GM12872 (cell line): Measurements from ENCODE around the gene TIMM13.

Experiments used
- TF ChIP-seq, protein P1 (sequence below): IDR thresholded peaks from 3 replicates; pipeline ENCODE4 v1.5.1; 2011; ENCODE audit warnings: low read depth, mild to moderate bottlenecking, low read length, moderate library complexity; ENCODE audit not compliant: insufficient read depth

Gene TIMM13

DNA sequence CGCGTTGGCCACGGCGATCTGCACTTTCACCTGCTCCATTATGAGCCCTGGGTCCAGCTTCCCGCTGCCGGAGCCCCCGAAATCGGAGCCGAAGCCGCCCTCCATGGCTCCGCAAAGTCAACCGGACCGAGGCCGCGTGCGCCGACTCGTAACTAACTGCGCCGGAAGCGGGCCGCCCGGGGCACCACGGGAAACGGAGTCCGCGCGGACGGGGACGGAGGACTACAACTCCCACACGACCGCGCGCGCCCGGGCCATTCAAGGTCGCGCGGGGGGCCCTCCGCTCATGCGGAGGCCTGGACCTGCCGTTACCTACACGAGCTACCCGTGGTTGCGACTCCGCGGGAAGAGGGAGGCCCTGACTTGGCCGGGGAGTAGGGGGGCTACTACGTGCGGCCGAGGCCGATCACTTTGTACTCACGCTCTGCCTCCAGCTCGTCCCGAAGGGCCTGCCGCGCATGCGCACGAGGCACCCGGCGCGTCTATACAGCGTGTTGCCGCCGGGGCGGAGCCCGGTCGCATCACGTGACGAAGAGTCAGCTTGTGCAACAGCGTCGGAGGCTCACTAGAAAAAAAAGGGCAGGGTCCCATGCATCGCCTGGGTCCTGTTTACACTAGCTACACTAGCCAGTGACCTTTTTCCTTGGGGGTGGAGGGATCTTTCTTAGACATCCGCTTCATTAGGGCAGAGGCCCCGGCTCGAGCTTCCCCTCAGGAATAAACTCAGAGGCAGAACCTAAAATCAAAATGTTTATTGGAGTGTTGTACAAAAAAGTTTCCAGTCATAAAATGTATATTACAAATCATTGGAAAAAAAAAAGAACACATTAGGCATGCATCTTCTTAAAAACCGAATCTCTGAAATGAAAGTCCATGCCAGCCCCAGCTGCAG is at the start of gene TIMM13:
Gene TIMM13 (minus strand): TSS at position 158 of the 892 bp plus-strand sequence. CDS start 53 bp downstream, at position 105.
- TF ChIP-seq, protein P1, sequence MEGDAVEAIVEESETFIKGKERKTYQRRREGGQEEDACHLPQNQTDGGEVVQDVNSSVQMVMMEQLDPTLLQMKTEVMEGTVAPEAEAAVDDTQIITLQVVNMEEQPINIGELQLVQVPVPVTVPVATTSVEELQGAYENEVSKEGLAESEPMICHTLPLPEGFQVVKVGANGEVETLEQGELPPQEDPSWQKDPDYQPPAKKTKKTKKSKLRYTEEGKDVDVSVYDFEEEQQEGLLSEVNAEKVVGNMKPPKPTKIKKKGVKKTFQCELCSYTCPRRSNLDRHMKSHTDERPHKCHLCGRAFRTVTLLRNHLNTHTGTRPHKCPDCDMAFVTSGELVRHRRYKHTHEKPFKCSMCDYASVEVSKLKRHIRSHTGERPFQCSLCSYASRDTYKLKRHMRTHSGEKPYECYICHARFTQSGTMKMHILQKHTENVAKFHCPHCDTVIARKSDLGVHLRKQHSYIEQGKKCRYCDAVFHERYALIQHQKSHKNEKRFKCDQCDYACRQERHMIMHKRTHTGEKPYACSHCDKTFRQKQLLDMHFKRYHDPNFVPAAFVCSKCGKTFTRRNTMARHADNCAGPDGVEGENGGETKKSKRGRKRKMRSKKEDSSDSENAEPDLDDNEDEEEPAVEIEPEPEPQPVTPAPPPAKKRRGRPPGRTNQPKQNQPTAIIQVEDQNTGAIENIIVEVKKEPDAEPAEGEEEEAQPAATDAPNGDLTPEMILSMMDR: no peak

DNA sequence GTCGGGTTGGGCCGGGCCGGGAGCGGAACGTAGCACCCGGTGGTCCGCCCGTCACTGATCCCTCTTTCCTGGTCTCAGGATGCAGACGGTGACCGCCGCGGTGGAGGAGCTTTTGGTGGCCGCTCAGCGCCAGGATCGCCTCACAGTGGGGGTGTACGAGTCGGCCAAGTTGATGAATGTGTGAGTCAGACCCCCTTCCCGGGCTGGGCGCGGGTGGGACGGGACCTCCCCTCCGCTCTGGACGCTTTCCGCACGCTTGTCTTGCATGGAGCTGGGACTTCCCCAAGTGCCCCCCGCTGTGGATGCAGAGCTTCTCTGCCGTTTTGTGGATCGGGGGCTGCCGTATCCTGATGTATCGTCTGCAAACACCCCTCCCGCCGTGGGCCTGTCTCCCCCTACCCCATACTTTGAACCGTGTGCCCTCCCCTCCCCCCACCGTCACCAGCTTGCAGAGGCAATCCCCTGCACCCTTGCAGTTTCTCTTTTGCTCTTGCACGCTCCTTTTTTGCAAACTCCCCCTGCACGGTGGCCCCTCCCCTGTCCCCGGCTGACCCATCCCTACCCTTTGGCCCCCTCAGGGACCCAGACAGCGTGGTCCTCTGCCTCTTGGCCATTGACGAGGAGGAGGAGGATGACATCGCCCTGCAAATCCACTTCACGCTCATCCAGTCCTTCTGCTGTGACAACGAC is 49.2 kb upstream of the TIMM13 start:
- TF ChIP-seq, protein P1: no peak

DNA sequence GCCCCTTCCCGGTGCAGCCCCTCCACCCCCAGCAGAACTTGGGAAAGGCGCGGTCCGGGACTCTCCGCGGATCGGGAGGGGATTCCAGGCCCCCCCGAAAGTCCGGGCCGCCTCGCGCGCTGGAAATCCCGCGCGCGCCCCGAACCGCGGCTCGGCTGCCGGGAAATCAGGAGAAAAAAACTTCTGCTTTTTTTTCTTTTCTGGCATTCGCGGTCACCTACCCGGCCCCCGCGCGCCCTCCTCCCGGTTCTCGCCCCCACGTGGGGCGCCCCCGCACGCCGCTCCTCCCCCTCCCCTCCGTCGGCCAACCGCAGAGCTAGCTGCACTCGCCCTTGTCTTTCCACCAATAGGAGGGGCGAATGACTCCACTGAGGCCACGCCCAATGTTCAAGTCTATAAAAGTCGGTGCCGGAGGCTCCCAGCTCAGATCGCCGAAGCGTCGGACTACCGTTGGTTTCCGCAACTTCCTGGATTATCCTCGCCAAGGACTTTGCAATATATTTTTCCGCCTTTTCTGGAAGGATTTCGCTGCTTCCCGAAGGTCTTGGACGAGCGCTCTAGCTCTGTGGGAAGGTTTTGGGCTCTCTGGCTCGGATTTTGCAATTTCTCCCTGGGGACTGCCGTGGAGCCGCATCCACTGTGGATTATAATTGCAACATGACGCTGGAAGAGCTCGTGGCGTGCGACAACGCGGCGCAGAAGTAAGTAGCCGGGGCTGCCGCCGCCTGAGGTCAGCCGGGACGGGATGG is 48.5 kb upstream of the TIMM13 start, which contains the start of gene GADD45B:
Gene GADD45B (plus strand): TSS at position 426 of the 749 bp plus-strand sequence. CDS start 232 bp downstream, at position 658.
- TF ChIP-seq, protein P1: no peak

DNA sequence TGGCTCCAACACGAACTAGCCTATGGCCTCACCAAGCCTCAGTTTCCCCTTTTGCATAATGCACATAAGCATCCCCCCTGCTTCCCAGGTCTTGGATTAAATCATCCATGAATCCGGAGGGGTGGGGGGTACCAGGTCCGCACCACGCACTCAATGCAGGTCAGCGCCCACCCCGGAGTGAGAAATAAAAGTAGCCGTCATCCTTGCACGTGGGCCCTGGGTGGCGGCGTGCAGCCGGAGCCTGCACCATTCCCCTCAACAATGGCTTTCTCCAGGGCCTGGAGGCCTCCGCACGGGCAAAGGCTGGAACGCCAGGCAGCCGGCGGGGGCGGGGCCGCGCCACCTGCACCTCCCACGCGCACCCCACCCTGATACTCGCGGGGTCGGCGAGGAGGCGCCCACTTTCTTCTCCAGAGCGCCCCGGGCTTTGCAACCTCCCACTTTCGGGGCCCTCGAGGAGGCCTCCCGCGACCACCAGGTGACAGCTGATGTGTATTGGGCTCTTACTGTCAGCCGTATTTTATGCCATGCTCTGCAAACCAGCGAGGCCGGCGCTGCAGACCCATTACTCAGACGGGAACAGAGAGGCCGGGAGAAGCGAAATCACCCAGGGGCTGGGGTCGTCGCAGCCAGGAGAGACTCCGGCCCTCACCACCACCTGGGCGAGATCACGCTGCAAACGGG is 47.8 kb upstream of the TIMM13 start:
- TF ChIP-seq, protein P1: no peak

DNA sequence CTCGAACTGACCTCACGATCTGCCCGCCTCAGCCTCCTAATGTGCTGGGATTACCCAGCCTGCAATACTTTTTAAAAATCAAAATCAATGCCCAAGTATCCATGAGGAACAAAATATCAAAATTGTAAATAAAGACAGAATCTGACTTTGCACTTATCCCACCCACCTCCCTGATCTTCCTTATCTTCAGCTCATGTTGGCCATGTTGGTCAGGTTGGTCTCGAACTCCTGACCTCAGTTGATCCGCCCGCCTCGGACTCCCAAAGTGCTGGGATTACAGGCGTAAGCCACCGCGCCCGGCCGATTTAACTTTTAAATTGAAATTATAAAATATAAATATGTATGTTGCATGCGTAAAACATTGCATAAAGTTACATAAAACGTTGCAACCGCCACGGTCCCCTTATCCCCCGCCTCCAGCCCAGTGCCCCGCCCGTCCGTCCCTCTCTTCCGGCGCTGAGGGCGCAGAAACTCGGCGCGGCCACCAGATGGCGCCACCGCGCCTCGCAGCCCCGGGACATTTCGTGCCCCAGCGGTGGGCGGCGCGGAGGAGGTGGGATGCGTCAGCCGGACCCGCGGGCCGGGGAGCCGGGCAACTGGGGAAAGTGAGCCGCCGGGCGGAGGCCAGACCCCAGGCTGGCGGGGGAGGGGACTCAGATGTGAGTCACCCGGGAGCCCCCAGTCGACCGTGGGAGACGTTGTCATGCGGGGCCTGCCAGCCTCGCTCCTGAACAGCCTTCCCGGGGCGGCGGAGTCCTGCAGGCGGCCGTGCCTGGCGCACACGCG is 47.0 kb upstream of the TIMM13 start:
- TF ChIP-seq, protein P1: peak; percentile 77

DNA sequence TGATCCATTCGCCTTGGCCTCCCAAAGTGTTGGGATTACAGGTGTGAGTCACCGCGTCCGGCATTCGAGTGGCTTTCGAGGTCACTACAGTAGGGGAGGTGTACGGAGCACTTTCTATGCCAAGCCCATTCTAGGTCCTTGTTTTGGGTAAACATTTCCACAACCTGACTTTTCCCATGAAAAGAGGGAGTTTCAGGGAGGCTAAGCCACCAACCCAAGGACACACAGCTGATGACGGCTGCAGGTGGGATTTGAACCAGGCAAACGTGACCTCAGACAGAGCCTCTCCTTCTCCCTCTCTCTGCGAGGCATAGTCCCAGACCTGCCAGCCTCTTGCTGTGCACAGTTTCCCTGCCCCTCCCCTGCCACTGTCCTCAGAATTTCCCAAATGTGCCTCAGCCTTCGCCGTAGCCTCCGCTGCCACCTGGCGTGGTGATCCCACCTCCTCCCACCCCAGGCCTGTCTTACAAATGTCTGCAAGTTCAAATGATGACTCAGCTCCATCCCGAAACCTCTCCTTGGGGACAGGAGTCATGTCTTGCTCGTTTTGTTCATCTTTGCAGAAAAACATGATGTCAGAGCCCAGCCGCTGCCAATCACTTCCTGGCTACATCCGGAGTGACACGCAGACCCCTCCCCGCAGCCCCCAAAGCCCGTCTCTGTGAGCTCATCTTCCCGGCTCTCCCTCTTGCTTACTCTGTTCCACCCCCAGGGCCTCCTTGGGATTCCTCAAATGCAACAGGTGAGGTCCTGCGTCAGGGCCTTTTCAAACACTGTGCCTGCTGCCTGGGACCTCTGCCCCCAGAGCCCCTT is 41.9 kb upstream of the TIMM13 start:
- TF ChIP-seq, protein P1: no peak
